Breast epithelium (tissue), 4 donors: ENCODE measurements around the gene SMURF1. TPM values are rescaled to one million over a fixed set of nuclear protein-coding genes. Genes with fewer than 3 reads are reported as not detected.
"Not testable (repeated sequence)": the region's sequence is repeated elsewhere in the genome, so short reads cannot be mapped to it uniquely, and the experiment has no call there.

Source experiments
- DNase-seq, 2 donors: peaks; one replicate each; pipeline ENCODE4 v3.0.0-alpha.2; 2019; ENCODE audit warnings: low spot score in 2 of 2
- H3K27ac ChIP-seq, 2 donors: fragments of 200-600 bp; sonication (generic) in 1 of 2; one replicate each; pipeline ENCODE4 v1.5.1; 2016 to 2019; ENCODE audit warnings: mild to moderate bottlenecking in 1 of 2
- H3K27me3 ChIP-seq, 2 donors: fragments of 200-600 bp; sonication (generic) in 1 of 2; one replicate each; pipeline versions ENCODE4 v1.5.1 to v1.6.0; 2017 to 2019; ENCODE audit warnings: control low read depth in 1 of 2, mild to moderate bottlenecking in 1 of 2
- H3K36me3 ChIP-seq: fragments of 200-600 bp; one replicate; pipeline ENCODE4 v1.5.1; 2019
- H3K4me1 ChIP-seq, 2 donors: fragments of 200-600 bp; sonication (generic); one replicate each; pipeline ENCODE4 v1.5.1; 2016 to 2019; ENCODE audit warnings: control low read depth in 1 of 2
- H3K4me3 ChIP-seq, 3 donors: fragments of 200-600 bp; sonication (generic); 1 replicate in 2 of 3; 2 replicates in 1 of 3; pipeline ENCODE4 v1.5.1; 2016 to 2019; ENCODE audit warnings: mild to moderate bottlenecking in 3 of 3, moderate library complexity in 2 of 3
- H3K9me3 ChIP-seq, 2 donors: fragments of 200-600 bp; sonication (generic) in 1 of 2; one replicate each; pipeline ENCODE4 v1.5.1; 2016 to 2019; ENCODE audit warnings: control low read depth in 1 of 2
- POLR2A ChIP-seq: fragments of 450-650 bp; IDR thresholded peaks from one replicate; pipeline ENCODE4 v1.6.1; 2016; ENCODE audit warnings: antibody characterized with exemption, mild to moderate bottlenecking, moderate library complexity
- POLR2AphosphoS5 ChIP-seq, 3 donors: sonication (generic); formaldehyde crosslinking; IDR thresholded peaks; one replicate each; pipeline ENCODE4 v1.6.1; 2017; ENCODE audit warnings: antibody characterized with exemption in 3 of 3
- intact Hi-C: fragments of 100-400 bp; cut with DNase I; formaldehyde crosslinking; loops from one replicate; pipeline ENCODE4 v1.15.1; 2023; ENCODE audit warnings: low total_unique reads
- total RNA-seq, 3 donors: library from RNA; depleted of rRNA; stranded (reverse); fragments of >200 nt; gene quantifications; one replicate each; pipeline ENCODE4 v1.1.0, GENCODE V29; 2016
- TF ChIP-seq, protein P1 (sequence below), 3 donors: fragments of 450-650 bp; IDR thresholded peaks; one replicate each; pipeline ENCODE4 v1.5.1; 2016 to 2017; ENCODE audit warnings: antibody characterized with exemption in 3 of 3, mild to moderate bottlenecking in 3 of 3, moderate library complexity in 3 of 3

Gene SMURF1
- total RNA-seq, 3 donors from 2014 or later, result 20.2 to 28.7 (median 25.9) TPM

GRCh38 chr7:99061001-99061776 is 82.7 kb downstream of the SMURF1 start:
- Histone ChIP-seq H3K27me3 (no peaks in the 10 kb centered on the region), H3K9me3 (no peaks in the 10 kb centered on the region), H3K36me3 (no peaks in the 10 kb centered on the region), H3K4me1 (no peaks in the 10 kb centered on the region), H3K4me3 (no peak overlapping the region), H3K27ac (no peak overlapping the region)
- intact Hi-C loops, result loop anchor here (10.0 kb wide), 1 partner anchor 666 kb away; no protein-coding TSS in a partner anchor
- no peak for DNase-seq
- TF ChIP-seq POLR2A, result no peak
- TF ChIP-seq, protein P1, sequence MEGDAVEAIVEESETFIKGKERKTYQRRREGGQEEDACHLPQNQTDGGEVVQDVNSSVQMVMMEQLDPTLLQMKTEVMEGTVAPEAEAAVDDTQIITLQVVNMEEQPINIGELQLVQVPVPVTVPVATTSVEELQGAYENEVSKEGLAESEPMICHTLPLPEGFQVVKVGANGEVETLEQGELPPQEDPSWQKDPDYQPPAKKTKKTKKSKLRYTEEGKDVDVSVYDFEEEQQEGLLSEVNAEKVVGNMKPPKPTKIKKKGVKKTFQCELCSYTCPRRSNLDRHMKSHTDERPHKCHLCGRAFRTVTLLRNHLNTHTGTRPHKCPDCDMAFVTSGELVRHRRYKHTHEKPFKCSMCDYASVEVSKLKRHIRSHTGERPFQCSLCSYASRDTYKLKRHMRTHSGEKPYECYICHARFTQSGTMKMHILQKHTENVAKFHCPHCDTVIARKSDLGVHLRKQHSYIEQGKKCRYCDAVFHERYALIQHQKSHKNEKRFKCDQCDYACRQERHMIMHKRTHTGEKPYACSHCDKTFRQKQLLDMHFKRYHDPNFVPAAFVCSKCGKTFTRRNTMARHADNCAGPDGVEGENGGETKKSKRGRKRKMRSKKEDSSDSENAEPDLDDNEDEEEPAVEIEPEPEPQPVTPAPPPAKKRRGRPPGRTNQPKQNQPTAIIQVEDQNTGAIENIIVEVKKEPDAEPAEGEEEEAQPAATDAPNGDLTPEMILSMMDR (IDR thresholded peaks at IDR 0.05), result no peak
- TF ChIP-seq POLR2AphosphoS5 (IDR thresholded peaks at IDR 0.05), result no peak

- no peaks in the 10 kb centered on the region for H3K36me3 ChIP-seq
- H3K4me1 ChIP-seq, result no peaks in the 10 kb centered on the region
- H3K27me3 ChIP-seq, result no peaks in the 10 kb centered on the region
- intact Hi-C loops, result no loop called here
- no peak overlapping the region for H3K4me3 ChIP-seq
- TF ChIP-seq, protein P1 (IDR thresholded peaks at IDR 0.05), result no peak
- TF ChIP-seq POLR2AphosphoS5 (IDR thresholded peaks at IDR 0.05), result no peak
- no peak for TF ChIP-seq POLR2A
- H3K9me3 ChIP-seq, result no peaks in the 10 kb centered on the region
- no peak for DNase-seq
- no peak overlapping the region for H3K27ac ChIP-seq
Measured at GRCh38 chr7:99054781-99055180, 89.1 kb downstream of the SMURF1 start.

- intact Hi-C loops, result no loop called here
- Histone ChIP-seq H3K4me3 (no peak overlapping the region), H3K9me3 (no peaks in the 10 kb centered on the region), H3K36me3 (peaks cover 8% of the 10 kb centered on the region), H3K27me3 (no peaks in the 10 kb centered on the region), H3K4me1 (no peaks in the 10 kb centered on the region), H3K27ac (no peak overlapping the region)
- no peak for TF ChIP-seq POLR2AphosphoS5 (IDR thresholded peaks at IDR 0.05)
- TF ChIP-seq, protein P1 (IDR thresholded peaks at IDR 0.05), result no peak
- no peak for TF ChIP-seq POLR2A
- DNase-seq, result no peak
Measured at GRCh38 chr7:99050971-99051370, 92.9 kb downstream of the SMURF1 start.

- DNase-seq, result no peak
- Histone ChIP-seq H3K27ac (no peak overlapping the region), H3K36me3 (peaks cover 8% of the 10 kb centered on the region), H3K9me3 (no peaks in the 10 kb centered on the region), H3K27me3 (no peaks in the 10 kb centered on the region), H3K4me1 (no peaks in the 10 kb centered on the region), H3K4me3 (no peak overlapping the region)
- intact Hi-C loops, result no loop called here
- no peak for TF ChIP-seq POLR2AphosphoS5 (IDR thresholded peaks at IDR 0.05)
- TF ChIP-seq POLR2A, result no peak
- TF ChIP-seq, protein P1 (IDR thresholded peaks at IDR 0.05), result no peak
Measured at GRCh38 chr7:99047526-99048077, 96.3 kb downstream of the SMURF1 start.

DNA sequence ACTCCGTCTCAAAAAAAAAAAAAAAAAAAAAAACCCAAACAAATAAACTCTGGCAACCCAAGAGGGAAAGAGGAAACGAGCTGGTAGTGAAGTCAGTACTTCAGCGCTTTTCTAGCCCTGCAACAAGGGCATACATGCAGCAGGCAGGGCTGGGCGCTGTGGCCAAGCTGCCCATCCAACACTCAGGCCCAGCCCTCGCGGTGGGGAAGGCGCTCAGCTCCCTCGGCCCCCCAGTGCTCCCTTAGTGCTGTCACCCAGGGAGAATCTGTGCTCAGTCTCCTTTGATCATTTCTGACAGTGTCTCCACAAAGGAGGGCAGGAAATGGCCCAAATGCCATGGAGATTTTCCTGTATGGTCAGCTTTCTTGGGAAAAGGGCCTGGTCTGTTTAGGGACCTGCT is 97.2 kb downstream of the SMURF1 start:
- Histone ChIP-seq H3K4me3 (no peak overlapping the region), H3K36me3 (peaks cover 8% of the 10 kb centered on the region), H3K4me1 (no peaks in the 10 kb centered on the region), H3K27ac (no peak overlapping the region), H3K27me3 (no peaks in the 10 kb centered on the region), H3K9me3 (no peaks in the 10 kb centered on the region)
- DNase-seq, result no peak
- TF ChIP-seq, protein P1 (IDR thresholded peaks at IDR 0.05), result no peak
- TF ChIP-seq POLR2A (no peak), POLR2AphosphoS5 (IDR thresholded peaks at IDR 0.05) (no peak)
- intact Hi-C loops, result no loop called here

DNA sequence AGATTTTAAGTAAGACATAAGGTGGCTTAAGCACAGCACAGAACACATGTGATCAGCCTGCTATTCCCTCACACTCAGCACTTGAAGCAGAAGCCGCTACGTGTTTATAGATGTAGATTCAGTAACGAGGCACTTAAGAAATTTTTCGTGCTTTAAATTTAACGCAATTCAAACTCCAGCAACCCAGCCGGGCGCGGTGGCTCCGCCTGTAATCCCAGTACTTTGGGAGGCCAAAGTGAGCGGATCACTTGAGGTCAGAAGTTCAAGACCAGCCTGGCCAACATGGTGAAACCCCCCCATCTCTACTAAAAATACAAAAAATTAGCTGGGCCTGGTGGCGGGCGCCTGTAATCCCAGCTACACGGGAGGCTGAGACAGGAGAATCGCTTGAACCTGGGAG is 97.6 kb downstream of the SMURF1 start:
- intact Hi-C loops, H3K36me3 ChIP-seq: not testable (repeated sequence)

GRCh38 chr7:99044858-99045257 is 99.0 kb downstream of the SMURF1 start:
- H3K4me3 ChIP-seq, H3K4me1 ChIP-seq, DNase-seq, H3K9me3 ChIP-seq, H3K27me3 ChIP-seq, H3K27ac ChIP-seq, intact Hi-C loops, H3K36me3 ChIP-seq: not testable (repeated sequence)

More for the DNA sequence above, 97.6 kb downstream of the SMURF1 start:
- H3K27me3 ChIP-seq, H3K4me1 ChIP-seq, H3K9me3 ChIP-seq, DNase-seq, H3K27ac ChIP-seq, H3K4me3 ChIP-seq: not testable (repeated sequence)
